MM.1S (cell line): ENCODE results near the gene EXOSC7.

ENCODE experiments used
- CTCF ChIP-seq: fragments of 300-600 bp; sonication (generic); IDR thresholded peaks from 2 replicates; pipeline ENCODE4 v1.5.1; 2016; ENCODE audit warnings: antibody characterized with exemption, low read length, mixed read lengths
- EZH2 ChIP-seq: fragments of 300-600 bp; sonication (generic); optimal IDR thresholded peaks from 2 replicates; pipeline ENCODE3; 2017; ENCODE audit warnings: low read depth, mild to moderate bottlenecking, antibody characterized with exemption, low read length, mixed read lengths
- EZH2phosphoT487 ChIP-seq: fragments of 300-600 bp; sonication (generic); IDR thresholded peaks from 2 replicates; pipeline ENCODE4 v1.6.1; 2018; ENCODE audit warnings: antibody characterized with exemption, low read length

GRCh38 chr3:45010811-45011333, 34.8 kb downstream of the EXOSC7 start:
- no peak for TF ChIP-seq CTCF
- TF ChIP-seq EZH2phosphoT487: no peak
- TF ChIP-seq EZH2: no peak
